ENCODE results near the gene C17orf100. TPM values are rescaled to one million over a fixed set of nuclear protein-coding genes. Genes with fewer than 3 reads are reported as not detected.

Gene C17orf100
- total and polyA plus RNA-seq, 2 of the 13 experiments (the other 11 are each of a cell fraction or from before 2014, with no cell fraction given): 3.6 to 8.7 TPM

DNA sequence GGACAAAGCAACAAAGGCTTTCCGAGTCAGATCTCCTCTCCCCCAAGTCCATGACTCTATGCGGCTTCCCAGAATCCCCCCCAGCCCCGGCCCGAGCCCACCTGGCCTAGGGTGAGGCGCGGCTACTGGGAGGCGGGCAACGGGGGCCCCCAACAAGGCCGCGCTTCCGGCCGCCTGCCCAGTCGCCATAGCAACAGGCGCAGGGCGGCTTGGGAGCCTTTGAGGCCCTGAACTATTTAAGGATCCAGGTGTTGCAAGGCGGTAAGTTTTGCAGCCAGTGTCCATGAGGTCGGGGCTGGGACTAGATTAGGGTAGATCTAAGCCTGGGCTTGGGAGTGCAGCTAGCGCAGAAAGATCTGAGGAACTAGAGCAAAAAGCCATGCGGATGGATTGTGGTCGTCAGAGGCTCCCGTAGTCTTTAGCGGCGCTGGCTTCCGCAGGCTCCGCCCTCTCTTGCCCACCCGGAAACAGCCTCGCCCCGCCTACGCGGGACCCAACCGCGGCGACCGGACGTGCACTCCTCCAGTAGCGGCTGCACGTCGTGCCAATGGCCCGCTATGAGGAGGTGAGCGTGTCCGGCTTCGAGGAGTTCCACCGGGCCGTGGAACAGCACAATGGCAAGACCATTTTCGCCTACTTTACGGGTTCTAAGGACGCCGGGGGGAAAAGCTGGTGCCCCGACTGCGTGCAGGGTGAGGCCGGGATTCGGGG lies 10.9 kb upstream of the C17orf100 start, which contains the start of the genes KIAA0753 and TXNDC17 (continued):
- no peak for TF ChIP-seq ZNF775 (CRISPR knock-in tag; IDR thresholded peaks at IDR 0.05; ENCODE audit: borderline replicate concordance)
- peak; percentile 67 for TF ChIP-seq GABPA (IDR thresholded peaks at IDR 0.05; ENCODE audit: low read depth, low read length)
- peak; percentile 88 for TF ChIP-seq GABPA (CRISPR knock-in tag; IDR thresholded peaks at IDR 0.05; ENCODE audit: low read depth)
- TF ChIP-seq ZBTB7B (CRISPR knock-in tag; IDR thresholded peaks at IDR 0.05): peak; percentile 57; the same call in 1 of the 2 replicates
- TF ChIP-seq TMF1 (CRISPR knock-in tag; IDR thresholded peaks at IDR 0.05; ENCODE audit: low read depth): peak; percentile 53; the same call in 1 of the 2 replicates
- no peak for TF ChIP-seq NBN (conservative IDR thresholded peaks at IDR 0.05)
- peak; percentile 77; the same call in 1 of the 2 replicates for TF ChIP-seq DR1 (CRISPR knock-in tag; IDR thresholded peaks at IDR 0.05)
- TF ChIP-seq ZNF788 (CRISPR knock-in tag; IDR thresholded peaks at IDR 0.05; ENCODE audit: borderline replicate concordance): peak; percentile 58; the same call in 1 of the 2 replicates
- TF ChIP-seq, protein P1, sequence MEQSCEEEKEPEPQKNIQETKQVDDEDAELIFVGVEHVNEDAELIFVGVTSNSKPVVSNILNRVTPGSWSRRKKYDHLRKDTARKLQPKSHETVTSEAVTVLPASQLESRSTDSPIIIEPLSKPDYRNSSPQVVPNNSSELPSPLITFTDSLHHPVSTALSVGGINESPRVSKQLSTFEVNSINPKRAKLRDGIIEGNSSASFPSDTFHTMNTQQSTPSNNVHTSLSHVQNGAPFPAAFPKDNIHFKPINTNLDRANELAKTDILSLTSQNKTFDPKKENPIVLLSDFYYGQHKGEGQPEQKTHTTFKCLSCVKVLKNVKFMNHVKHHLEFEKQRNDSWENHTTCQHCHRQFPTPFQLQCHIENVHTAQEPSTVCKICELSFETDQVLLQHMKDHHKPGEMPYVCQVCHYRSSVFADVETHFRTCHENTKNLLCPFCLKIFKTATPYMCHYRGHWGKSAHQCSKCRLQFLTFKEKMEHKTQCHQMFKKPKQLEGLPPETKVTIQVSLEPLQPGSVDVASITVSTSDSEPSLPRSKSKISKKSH (CRISPR knock-in tag; IDR thresholded peaks at IDR 0.05; ENCODE audit: borderline replicate concordance): peak; percentile 69; the same call in 1 of the 2 replicates
- peak; percentile 22; the same call in 1 of the 2 replicates for TF ChIP-seq PHF21A (CRISPR knock-in tag; IDR thresholded peaks at IDR 0.05)
- peak; percentile 60; the same call in 1 of the 2 replicates for TF ChIP-seq ZNF782 (CRISPR knock-in tag; IDR thresholded peaks at IDR 0.05; ENCODE audit: borderline replicate concordance)
- 0 out of 2 replicates have a peak, but pooled peaks have one; percentile 22 for TF ChIP-seq BRCA1 (CRISPR knock-in tag; IDR thresholded peaks at IDR 0.05)
- TF ChIP-seq SSRP1 (CRISPR knock-in tag; IDR thresholded peaks at IDR 0.05): peak; percentile 51; the same call in 1 of the 2 replicates
- no peak for TF ChIP-seq ZNF235 (CRISPR knock-in tag; IDR thresholded peaks at IDR 0.05; ENCODE audit: borderline replicate concordance)
- TF ChIP-seq, protein P2, sequence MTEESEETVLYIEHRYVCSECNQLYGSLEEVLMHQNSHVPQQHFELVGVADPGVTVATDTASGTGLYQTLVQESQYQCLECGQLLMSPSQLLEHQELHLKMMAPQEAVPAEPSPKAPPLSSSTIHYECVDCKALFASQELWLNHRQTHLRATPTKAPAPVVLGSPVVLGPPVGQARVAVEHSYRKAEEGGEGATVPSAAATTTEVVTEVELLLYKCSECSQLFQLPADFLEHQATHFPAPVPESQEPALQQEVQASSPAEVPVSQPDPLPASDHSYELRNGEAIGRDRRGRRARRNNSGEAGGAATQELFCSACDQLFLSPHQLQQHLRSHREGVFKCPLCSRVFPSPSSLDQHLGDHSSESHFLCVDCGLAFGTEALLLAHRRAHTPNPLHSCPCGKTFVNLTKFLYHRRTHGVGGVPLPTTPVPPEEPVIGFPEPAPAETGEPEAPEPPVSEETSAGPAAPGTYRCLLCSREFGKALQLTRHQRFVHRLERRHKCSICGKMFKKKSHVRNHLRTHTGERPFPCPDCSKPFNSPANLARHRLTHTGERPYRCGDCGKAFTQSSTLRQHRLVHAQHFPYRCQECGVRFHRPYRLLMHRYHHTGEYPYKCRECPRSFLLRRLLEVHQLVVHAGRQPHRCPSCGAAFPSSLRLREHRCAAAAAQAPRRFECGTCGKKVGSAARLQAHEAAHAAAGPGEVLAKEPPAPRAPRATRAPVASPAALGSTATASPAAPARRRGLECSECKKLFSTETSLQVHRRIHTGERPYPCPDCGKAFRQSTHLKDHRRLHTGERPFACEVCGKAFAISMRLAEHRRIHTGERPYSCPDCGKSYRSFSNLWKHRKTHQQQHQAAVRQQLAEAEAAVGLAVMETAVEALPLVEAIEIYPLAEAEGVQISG (CRISPR knock-in tag; IDR thresholded peaks at IDR 0.05): peak; percentile 57; the same call in 1 of the 2 replicates
- TF ChIP-seq SATB2 (CRISPR knock-in tag; IDR thresholded peaks at IDR 0.05): 0 out of 2 replicates have a peak, but pooled peaks have one; percentile 71
- peak; percentile 81 for TF ChIP-seq AGO1 (IDR thresholded peaks at IDR 0.05; ENCODE audit: low read depth, low read length, poor library complexity, severe bottlenecking)
- TF ChIP-seq, protein P3, sequence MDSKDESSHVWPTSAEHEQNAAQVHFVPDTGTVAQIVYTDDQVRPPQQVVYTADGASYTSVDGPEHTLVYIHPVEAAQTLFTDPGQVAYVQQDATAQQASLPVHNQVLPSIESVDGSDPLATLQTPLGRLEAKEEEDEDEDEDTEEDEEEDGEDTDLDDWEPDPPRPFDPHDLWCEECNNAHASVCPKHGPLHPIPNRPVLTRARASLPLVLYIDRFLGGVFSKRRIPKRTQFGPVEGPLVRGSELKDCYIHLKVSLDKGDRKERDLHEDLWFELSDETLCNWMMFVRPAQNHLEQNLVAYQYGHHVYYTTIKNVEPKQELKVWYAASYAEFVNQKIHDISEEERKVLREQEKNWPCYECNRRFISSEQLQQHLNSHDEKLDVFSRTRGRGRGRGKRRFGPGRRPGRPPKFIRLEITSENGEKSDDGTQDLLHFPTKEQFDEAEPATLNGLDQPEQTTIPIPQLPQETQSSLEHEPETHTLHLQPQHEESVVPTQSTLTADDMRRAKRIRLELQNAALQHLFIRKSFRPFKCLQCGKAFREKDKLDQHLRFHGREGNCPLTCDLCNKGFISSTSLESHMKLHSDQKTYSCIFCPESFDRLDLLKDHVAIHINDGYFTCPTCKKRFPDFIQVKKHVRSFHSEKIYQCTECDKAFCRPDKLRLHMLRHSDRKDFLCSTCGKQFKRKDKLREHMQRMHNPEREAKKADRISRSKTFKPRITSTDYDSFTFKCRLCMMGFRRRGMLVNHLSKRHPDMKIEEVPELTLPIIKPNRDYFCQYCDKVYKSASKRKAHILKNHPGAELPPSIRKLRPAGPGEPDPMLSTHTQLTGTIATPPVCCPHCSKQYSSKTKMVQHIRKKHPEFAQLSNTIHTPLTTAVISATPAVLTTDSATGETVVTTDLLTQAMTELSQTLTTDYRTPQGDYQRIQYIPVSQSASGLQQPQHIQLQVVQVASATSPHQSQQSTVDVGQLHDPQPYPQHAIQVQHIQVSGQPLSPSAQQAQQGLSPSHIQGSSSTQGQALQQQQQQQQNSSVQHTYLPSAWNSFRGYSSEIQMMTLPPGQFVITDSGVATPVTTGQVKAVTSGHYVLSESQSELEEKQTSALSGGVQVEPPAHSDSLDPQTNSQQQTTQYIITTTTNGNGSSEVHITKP (CRISPR knock-in tag; IDR thresholded peaks at IDR 0.05; ENCODE audit: low read depth): no peak; the same call in 1 of the 2 replicates
- peak; percentile 17 for TF ChIP-seq YY1 (IDR thresholded peaks at IDR 0.05; ENCODE audit: insufficient read depth, insufficient replicate concordance, low read depth, low read length)
